Activated CD8-positive, alpha-beta memory T cell treated with anti-CD3 and anti-CD28 coated beads for 48 hours (primary cell): ENCODE data around the gene TMEM258.

Experiments used
- DNase-seq, 3 experiments: peaks; one replicate each; pipeline ENCODE4 v3.0.0-alpha.2; 2020; ENCODE audit warnings: low read depth in 2 of 3, low spot score in 2 of 3

TMEM258 gene

GRCh38 chr11:61797263-61797944 is 5.0 kb upstream of the TMEM258 start:
- no peak for DNase-seq

DNA sequence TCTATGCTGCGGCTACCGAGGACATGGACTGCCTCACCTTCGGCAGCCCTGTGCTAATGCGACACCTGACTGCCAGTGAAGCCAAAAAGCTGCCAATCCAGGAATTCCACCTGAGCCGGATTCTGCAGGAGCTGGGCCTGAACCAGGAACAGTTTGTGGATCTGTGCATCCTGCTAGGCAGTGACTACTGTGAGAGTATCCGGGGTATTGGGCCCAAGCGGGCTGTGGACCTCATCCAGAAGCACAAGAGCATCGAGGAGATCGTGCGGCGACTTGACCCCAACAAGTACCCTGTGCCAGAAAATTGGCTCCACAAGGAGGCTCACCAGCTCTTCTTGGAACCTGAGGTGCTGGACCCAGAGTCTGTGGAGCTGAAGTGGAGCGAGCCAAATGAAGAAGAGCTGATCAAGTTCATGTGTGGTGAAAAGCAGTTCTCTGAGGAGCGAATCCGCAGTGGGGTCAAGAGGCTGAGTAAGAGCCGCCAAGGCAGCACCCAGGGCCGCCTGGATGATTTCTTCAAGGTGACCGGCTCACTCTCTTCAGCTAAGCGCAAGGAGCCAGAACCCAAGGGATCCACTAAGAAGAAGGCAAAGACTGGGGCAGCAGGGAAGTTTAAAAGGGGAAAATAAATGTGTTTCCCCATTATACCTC is 3.6 kb upstream of the TMEM258 start:
- DNase-seq = no peak

DNA sequence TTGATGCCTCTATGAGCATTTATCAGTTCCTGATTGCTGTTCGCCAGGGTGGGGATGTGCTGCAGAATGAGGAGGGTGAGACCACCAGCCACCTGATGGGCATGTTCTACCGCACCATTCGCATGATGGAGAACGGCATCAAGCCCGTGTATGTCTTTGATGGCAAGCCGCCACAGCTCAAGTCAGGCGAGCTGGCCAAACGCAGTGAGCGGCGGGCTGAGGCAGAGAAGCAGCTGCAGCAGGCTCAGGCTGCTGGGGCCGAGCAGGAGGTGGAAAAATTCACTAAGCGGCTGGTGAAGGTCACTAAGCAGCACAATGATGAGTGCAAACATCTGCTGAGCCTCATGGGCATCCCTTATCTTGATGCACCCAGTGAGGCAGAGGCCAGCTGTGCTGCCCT is 3.1 kb upstream of the TMEM258 start:
- no peak for DNase-seq

- no peak for DNase-seq
Observed at GRCh38 chr11:61794579-61794978, 2.2 kb upstream of the TMEM258 start.

- DNase-seq = no peak
Observed at GRCh38 chr11:61793829-61794204, 1.4 kb upstream of the TMEM258 start.

DNA sequence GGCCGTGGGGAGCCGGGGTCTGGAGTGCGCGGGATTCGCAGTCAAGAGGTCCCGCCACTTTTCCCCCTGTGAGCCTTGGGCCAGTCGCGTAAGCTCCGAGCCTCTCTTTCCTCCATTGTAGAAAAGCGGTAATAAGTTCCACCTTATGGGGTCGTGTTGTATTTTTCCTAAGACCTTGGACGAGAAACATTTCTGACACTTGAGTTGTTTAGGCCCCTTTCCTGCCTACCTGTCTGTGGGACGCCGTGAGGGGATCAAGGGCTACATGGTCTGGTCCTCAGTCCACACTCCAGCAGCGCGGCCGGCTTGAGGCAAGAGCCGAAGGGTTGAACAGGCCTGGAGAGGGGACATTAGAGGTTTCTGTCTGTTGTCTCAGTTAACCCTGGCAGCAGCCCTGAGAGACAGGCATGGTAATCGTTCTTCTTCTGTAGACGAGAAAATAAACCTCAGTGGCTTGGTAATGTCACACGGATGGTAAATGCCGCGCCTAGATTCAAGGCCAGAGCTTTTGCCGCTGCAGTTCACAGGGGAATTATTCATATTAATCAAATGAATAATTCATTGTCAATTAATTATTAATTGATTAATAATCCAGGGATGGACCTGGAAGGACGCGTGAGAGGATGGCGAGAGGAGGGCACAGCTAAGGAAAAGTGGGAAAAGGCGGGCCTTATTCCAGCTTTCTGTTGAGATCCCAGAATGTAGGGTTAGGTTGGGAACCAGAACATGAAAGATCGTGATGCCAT is 857 bp upstream of the TMEM258 start:
- no peak for DNase-seq

DNA sequence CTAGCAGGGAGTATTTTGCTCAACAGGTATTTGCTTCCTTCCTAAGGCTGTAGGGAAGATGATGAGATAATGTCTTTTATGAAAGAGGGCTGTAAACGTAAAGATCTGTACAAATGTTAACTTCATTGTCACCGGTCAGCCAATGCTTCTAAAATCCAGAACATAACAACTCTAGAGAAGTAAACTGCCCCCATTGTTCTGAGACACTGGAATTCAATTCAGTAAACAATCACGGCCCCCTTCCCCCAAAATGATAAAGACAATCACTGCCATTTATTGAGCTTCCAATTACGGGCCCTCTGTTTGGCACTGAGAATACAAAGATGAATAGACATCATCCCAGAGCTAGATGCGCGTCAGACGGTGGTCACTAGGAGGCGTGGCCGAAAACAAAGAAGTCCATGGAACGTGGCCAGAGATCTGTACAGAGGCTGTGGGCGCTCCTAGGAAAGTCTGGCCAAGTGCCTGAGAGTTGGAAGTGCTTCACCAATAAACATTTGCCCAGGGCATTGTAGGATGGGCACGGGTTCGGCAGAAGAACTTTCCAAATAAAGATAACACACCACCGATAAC is 576 bp downstream of the TMEM258 start:
- DNase-seq = peak in 1 of 3 experiments; percentile 34

GRCh38 chr11:61787928-61788491 is 4.4 kb downstream of the TMEM258 start:
- no peak for DNase-seq

- DNase-seq = no peak
Observed at GRCh38 chr11:61785837-61786402, 6.5 kb downstream of the TMEM258 start.

- DNase-seq = no peak
Observed at GRCh38 chr11:61784506-61784805, 7.9 kb downstream of the TMEM258 start.

DNA sequence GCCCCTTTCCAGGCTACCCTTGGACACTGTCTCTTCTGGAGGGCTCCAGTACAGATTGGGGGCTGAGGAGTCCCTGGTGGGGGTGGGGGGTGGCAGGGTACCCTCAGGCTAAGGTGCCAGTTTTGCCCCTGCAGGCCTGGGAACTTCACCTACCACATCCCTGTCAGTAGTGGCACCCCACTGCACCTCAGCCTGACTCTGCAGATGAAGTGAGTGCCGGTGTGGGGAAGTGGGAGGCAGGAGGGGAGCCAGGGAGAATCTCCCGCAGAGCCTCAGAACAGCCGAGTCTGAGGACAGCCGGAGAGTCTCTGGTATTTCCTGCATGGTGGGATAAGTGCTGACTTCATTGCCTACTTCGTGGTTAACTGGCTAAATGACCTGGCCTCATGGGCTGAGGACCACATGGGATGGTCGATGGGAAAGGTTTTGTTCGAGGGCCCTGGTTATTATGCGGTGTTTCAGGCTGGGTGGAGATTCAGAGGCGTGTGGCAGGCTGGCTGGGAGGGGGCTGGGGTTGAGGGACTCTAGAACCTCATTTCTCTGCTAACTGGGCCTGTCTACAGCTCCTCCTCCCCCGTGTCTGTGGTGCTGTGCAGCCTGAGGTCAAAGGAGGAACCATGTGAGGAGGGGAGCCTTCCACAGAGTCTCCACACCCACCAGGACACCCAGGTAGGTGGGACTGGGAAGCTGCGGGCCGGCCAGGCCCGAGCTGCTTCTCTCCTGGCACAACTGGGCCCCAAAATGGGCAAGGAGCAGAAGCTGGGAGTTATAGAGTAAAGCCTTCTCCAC is 8.5 kb downstream of the TMEM258 start:
- DNase-seq = no peak

DNA sequence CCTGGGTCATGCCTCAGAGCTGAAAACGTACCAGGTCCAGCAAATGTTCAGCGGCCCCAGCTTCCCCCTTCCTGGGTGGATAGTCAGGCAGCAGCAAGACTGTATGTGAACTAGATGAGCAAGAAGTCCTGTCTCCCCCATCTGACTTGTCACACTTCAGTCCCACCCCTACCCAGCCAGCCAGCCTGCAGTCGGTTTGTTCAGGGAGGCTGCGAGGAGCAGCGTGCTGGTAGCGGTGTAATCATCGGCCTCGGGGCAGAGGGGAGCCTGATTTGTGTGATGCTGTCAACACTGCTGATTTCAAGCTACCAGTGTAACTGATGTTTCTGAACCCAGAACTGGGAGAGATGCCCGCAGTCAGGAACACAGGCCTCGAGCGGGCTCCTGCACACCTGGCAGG is 9.6 kb downstream of the TMEM258 start:
- no peak for DNase-seq

DNA sequence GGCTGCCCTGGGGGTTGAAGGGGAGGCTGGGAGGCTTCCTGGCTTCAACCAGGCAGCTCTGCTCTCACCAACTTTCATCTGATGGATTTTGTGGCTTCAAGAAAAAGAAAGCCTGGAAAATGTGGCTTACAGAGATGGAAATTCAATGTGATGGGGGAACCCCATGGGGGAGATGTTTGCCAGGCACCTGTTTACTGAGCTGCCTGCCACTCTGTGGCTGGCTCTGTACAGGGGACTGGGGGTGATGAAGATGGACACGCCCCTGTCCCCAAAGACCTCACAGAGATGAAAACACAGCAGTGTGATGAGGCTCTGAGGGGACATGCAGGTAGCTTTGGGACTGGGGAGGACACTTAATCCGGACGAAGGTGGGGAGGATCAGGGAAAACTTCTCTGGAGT is 10.1 kb downstream of the TMEM258 start:
- no peak for DNase-seq

GRCh38 chr11:61781585-61781984 is 10.8 kb downstream of the TMEM258 start:
- DNase-seq = no peak

- no peak for DNase-seq
Observed at GRCh38 chr11:61780581-61781162, 11.7 kb downstream of the TMEM258 start.

GRCh38 chr11:61779666-61780525 is 12.5 kb downstream of the TMEM258 start:
- no peak for DNase-seq

GRCh38 chr11:61778920-61779650 is 13.3 kb downstream of the TMEM258 start:
- no peak for DNase-seq

DNA sequence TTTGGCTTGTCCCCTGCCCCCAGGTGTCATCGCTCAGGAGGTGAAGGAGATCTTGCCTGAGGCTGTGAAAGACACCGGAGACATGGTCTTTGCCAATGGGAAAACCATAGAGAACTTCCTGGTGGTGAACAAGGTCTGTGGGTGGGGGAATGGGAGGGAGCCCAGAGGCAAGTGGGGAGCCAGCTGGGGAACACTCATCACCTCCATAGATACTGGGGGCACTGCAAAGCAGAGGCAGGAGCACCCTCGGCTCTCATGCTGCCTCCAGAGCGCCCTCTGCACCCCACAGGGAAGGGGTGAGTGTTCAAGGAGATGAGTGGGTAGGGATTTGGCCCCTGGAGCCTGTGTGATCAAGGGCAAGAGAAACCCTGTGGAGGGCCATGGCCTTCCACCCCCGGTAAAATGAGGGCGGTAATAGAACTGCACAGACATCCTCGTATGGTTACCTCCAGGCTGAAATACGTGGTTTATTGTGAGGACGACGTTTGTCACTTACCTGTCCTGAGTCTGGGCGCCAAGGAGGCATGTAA is 14.0 kb downstream of the TMEM258 start:
- DNase-seq = no peak
